Activated gamma-delta T cell treated with anti-CD3 and anti-CD28 coated beads, Interleukin-2, amount 50 U/mL, for 16 hours (primary cell): Measurements from ENCODE around the gene PIP4K2C.

Source experiments
- DNase-seq: peaks from one replicate; pipeline ENCODE4 v3.0.0-alpha.2; 2020; ENCODE audit warnings: low read depth

The PIP4K2C gene

DNA sequence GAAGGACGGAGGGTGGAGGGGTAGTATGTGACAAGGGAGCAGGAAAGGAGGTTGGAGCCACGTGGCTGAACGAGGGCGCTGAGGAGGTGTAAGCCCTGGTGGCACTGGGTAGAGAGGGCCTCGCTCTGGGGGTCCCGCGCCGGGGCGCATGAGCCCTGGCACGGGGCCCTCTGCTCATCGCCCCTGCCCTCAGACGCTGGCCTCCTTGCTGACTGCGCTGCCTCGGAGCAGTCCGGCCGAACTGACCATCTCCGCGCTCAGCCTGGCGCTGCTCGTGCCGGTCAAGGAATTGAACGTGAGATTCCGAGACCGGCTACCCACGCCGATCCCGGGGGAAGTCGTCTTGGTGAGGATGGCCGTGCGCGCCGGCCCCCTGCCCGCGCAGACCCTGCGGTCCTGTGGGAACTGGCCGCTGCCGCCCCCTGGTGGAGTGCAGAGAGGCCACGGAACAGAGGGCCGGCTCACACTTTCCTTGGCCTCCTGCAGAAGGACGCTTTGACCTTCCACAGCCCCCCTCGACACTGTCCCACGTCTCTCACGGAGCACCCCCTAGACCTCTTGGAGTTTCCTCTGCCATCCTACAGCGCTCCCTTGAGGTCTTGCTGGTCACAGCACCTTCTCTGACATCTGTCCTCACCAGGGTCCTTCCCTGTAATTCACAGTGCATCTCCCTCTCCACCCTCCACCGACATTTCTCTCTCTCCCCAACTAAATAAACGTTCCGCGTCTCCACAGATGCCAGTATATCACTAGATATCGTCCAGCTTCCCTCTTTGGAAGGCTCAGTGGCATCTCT is 30.7 kb downstream of the PIP4K2C start:
- no peak for DNase-seq

GRCh38 chr12:57622293-57623245 is 31.6 kb downstream of the PIP4K2C start:
- no peak for DNase-seq

DNA sequence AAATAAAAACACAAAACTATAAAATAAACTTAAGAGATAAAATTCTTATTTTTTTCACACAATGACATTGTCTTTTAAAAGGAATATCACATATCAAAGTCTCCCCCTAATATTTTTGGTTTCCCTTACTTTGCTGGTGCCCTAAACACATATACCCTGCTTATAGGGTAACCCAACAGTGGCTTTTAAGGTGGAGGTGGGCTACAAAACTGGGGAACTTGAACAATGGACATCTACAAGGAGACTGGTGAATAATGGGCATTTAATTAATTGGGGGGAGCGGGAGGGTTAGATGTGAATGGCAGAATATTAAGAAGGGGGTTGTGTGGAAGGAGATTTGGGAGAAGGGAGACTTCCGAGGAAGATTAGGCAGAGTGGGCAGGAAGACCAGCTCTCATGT is 32.4 kb downstream of the PIP4K2C start:
- DNase-seq: no peak

- DNase-seq: no peak
These were observed 32.9 kb downstream of the PIP4K2C start for GRCh38 chr12:57623811-57624390.

DNA sequence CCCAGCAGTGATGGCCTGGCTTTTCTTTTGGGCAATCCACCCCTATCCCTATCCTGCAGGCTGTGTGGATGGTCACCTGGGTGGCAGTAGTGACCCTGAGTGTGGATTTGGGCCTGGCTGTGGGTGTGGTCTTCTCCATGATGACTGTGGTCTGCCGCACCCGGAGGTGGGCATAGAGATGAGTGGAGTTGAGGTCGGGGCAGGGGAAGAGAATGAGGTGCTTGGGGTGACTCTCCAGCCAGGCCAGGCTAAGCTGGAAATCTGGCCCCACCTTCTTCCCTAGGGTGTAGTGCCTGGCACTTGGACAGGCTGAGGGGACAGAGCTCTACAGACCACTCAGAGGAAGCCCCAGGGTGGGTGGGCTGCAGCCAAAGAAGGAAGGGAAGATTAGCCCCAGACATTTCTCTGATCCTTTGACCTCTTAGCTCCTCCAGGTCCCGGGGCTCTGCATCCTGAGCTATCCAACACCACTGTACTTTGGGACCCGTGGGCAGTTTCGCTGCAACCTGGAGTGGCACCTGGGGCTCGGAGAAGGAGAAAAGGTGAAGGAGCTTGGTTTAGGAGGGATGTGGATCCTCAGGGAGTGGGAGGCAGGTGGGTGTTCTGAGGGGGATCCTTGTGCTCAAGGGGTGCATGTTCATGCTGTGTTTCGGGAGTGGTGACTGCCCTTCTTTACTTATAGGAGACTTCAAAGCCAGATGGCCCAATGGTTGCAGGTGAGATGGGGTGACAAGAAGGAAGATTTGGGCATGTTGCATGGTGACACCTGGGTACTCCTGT is 33.6 kb downstream of the PIP4K2C start:
- no peak for DNase-seq

DNA sequence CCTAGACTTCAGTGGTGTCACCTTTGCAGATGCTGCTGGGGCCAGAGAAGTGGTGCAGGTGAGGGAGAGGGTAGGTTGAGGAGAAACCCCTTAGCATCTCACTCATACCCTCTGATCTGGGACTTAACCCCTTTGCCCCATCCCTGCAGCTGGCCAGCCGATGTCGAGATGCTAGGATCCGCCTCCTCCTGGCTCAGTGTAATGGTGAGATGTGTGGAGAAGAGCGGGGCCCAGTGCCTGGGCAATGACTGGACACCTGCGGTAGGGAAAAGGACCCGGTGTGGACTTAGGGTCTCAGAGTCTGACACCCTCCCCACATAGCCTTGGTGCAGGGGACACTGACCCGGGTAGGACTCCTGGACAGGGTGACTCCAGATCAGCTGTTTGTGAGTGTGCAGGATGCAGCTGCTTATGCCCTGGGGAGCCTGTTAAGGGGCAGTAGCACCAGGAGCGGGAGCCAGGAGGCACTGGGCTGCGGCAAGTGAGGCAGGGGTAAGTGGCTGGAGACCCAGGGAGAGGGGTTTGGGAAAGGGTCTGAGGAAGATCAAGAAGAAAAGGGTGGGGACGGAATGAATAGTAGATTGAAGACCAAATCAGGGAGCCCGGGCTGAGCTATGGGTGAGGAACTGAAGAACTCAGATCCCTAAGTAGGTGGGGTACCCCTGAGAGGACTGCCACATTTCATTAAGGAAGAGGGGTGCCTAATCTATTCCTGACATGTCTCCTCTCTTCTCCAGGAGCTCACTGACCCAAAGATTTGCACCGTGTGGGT is 34.5 kb downstream of the PIP4K2C start:
- no peak for DNase-seq

GRCh38 chr12:57626111-57626920 is 35.3 kb downstream of the PIP4K2C start:
- DNase-seq: no peak

- no peak for DNase-seq
These were observed 36.0 kb downstream of the PIP4K2C start for GRCh38 chr12:57626921-57627445.

- DNase-seq: no peak
These were observed 36.7 kb downstream of the PIP4K2C start for GRCh38 chr12:57627501-57628279.

- DNase-seq: no peak
These were observed 37.5 kb downstream of the PIP4K2C start for GRCh38 chr12:57628280-57629191.

DNA sequence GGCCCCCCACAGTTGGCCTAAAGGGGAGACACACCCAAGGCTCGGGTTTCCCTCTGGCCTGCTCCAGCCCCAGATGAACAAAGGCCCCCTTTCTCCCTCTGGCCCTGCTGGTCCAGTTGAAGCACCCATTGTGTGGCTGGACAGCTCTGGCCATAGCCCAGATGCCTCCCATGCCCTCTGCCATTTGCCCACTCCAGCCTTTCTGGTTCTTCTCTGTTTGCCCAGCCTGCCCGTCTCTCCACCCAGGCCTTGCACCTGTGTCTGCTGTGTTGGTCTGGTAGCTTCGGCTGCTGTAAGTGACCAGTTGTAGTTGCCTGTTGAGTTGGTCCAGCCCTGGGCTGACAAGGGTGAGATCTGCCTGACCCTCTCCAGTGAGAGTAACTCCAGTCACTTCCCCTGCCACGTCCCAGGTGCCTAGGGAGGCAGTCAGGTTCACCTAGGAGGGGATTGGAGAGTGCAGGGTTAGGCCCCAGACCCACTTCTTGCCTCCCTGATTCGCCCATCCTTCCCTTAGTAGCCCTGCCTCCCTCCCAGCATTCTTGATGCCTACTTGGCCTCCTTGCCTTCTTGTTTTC is 39.0 kb downstream of the PIP4K2C start:
- DNase-seq: no peak

DNA sequence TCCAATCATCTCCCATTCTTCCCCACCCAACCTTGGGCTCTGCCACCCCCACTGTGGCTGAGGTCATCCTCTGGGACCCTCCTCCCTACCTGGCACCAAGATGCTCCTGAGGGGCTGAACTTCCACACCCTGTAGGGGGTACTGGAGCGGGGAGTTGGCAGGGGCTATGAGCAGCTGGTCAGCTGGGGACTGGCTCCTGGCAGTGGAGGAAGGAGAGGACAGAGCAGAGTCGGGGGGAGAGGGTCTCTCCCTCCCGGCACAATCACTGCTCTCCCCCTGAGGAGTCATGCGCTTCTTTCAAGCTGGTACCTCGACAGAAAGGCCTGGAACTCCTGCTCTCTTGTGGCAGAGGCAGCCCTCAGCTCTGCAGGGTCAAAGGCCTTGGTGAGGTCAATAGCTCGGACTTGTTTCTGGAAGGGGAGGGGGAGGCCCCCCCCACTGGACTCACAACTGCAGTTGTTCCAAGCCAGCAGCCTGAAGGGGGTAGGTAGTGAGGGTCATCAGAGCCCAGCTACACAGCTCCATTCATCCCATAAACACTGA is 40.0 kb downstream of the PIP4K2C start:
- DNase-seq: no peak

- no peak for DNase-seq
These were observed 40.6 kb downstream of the PIP4K2C start for GRCh38 chr12:57631566-57632072.

GRCh38 chr12:57632073-57632957 is 41.3 kb downstream of the PIP4K2C start:
- no peak for DNase-seq

- DNase-seq: no peak
These were observed 42.2 kb downstream of the PIP4K2C start, which contains the start of gene B4GALNT1 for GRCh38 chr12:57632958-57633840. B4GALNT1 (minus strand) TSS chr12:57633201; CDS start chr12:57632132, 1,069 bp downstream.
